GM19240 (cell line): ENCODE results near the gene ALOX12B.

ENCODE experiments used
- DNase-seq: peaks from one replicate; pipeline ENCODE4 v3.0.0; 2011; ENCODE audit warnings: low spot score; ENCODE audit not compliant: insufficient read length

ALOX12B gene

DNA sequence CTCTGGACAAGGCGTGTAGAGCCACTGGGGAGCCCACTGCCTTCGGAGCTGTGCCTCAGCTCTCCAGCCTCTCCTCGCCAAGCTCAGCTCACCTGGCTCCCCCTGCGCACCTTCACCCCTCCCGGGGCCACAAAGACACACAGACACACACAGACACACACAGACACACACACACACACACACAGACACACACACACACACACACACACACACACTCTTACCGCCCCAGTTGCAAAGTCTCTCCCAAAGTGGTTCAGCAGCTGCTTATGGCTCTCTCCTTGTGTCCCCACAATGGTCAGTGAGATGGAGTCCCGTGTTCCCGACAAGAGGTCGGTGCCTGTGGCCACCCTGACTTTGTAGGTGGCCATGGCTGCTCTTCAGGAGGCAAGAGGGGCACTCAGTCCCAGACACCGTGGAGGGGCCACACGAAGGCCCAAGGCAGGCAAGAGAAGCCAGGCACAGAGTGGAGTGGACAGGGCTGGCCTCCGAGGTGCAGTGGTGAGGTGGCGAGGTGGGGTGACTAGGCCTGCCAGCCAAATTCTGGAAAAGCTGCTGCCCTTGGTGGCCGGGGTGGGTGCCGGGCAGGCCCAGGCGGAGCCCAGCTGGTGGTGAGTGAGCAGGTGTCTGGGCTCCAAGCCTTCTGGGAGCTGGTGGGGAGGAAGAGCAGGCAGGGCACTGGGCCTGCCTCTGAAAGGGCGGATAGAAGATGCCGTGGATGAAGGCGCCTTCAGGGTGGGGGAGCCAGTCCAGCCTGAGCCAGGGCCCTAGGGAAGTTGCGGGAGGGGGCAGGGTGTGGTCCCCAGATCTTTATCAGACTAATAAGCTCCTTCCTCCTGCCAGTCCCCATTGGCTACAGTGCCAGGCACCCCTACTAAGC, at the start of gene ALOX12B:
ALOX12B (minus strand) TSS at position 642 of the 877 bp plus-strand sequence; CDS start at position 368, 274 bp downstream.
- no peak for DNase-seq

DNA sequence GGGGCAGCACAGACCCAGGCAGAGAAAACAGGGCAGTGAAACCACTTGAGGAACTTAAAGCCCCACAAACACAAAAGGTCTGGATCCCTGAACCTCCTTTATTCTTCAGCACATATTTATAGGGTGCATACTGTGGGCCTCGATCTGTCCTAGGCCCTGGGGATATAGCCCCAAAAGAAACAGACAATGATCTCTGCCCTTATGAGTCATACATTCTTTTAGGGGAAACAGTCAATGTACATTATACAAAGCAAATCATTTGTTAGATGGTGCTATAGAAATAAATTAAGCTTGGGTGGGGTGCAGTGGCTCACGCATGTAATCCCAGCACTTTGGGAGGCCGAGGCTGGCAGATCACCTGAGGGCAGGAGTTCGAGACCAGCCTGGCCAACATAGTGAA, 46.4 kb upstream of the ALOX12B start:
- DNase-seq: no peak

GRCh38 chr17:8133399-8133798, 45.9 kb upstream of the ALOX12B start:
- DNase-seq: no peak

DNA sequence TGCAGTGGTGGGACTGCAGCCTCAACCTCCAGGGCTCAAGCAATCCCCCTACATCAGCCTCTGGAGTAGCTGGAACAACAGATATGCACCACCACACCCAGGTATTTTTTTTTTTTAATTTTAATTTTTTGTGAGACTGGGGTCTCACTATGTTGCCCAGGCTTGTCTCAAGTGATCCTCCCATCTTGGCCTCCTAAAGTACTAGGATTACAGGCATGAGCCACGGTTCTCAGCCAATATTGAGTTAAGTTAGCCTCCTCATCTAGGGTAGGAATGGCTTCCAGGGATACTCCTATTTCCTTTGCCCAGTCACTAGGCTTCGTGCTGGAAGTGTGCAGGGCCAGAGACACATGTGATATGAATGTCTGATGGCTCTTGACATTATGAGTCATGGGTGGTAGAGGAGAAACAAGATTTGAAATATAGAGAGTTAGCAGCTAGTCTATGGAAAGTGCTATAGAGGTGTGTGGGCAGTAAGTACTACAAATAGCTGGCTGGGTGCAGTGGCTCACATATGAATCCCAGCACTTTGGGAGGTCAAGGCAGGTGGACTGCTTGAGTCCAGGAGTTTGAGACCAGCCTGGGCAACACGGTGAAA, 44.4 kb upstream of the ALOX12B start:
- DNase-seq: no peak

GRCh38 chr17:8128125-8128784, 40.7 kb upstream of the ALOX12B start:
- DNase-seq: no peak

- DNase-seq: no peak
Measured at GRCh38 chr17:8126491-8127066, 39.1 kb upstream of the ALOX12B start.

DNA sequence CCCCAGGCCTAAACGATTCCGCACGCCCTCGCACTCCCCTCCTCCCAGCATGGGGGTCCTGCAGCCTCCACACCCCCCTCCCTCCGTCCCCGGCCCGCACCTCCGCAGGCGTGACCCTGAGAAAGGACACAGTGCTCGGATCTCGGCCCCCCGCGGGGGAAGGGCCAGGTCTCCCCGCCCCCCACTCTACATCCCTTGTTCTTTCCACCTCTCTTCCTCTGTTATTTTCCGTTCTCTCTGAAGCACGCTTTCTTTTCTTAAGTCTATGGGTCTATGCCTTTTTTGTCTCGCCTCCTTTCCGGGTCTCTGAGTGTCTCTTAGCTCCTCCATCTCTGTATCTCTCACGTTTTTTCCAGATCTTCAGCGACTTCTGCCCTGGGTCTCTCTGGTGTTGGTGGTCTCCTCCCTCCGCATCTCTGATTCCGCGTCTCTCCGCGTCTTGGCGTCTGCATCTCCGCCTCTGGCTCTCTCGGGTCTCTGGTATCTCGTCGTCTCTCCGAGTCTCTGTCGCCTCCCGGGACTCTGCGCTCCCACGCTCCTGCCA, 38.5 kb upstream of the ALOX12B start:
- no peak for DNase-seq

- no peak for DNase-seq
Measured at GRCh38 chr17:8125154-8125946, 37.8 kb upstream of the ALOX12B start.

DNA sequence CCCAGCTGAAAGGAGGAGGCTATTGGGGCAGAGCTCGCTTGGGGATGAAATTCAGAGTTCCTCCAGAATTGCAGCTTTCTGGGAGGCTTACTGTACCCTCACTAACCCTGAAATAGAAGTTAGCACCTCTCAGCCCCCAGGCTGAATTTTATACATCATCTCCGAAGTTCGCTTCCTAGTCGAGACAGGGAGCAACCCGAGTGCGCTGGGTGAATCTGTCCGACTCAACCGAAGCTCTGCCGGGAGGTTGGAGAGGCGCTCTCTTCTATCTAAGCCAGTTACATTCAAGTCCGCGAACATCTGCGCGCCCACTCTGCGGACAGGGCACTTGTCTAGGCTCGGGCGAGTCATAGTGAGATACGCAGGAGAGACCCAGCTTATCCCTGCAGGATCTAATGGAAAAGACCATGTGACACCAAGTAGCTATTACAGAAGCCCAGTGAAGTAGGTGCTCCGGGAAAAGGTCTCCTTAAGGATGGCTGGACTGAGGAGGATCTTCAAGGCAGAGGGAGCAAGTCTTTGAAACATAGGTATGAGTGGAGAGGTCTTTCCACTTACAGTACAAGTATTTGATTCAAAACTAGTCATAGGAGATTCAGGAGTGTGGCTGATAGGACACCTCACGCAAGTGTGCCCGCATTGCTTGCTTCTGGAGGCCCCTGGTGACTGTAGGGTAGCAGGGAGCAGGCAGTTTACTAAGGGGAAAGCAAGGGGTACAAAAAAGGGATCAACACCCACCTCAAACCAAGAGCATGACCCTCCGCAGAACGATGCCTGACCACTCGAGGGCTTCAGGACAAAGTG, 37.0 kb upstream of the ALOX12B start:
- no peak for DNase-seq

DNA sequence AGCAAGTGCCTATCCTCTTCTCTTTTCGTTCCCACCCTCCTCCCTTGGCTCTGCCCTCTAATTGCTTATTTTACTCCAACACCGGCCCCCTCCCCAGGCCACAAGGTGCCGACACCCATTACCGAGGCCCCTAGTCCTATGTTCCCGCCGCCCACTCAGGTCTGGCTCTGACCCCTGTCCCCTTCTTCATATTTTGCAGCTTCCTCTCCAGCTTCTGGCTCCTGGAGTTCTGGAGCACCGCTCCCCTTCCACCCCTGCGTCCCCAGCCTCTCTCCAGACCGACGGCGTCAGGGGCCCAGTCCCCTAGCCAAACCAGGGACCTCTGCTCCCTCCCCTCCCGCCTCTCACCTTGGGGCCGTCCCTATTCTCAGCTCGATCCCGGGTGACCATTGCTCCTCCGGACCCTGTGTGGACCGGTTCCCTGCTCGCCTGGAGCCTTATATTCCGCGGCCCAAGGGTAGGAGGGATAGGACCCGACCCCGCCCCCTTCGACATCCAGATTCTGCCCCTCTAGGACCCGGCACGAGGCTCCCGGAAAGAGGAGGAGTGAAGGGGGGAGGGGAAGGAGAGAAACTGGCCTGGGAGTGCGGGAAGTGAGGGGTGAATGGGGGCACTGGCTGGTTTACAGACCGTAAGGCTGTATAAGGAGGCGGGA, 36.3 kb upstream of the ALOX12B start, which contains the start of gene HES7:
HES7 (minus strand) TSS at position 412 of the 655 bp plus-strand sequence; CDS start at position 390, 22 bp downstream.
- no peak for DNase-seq

DNA sequence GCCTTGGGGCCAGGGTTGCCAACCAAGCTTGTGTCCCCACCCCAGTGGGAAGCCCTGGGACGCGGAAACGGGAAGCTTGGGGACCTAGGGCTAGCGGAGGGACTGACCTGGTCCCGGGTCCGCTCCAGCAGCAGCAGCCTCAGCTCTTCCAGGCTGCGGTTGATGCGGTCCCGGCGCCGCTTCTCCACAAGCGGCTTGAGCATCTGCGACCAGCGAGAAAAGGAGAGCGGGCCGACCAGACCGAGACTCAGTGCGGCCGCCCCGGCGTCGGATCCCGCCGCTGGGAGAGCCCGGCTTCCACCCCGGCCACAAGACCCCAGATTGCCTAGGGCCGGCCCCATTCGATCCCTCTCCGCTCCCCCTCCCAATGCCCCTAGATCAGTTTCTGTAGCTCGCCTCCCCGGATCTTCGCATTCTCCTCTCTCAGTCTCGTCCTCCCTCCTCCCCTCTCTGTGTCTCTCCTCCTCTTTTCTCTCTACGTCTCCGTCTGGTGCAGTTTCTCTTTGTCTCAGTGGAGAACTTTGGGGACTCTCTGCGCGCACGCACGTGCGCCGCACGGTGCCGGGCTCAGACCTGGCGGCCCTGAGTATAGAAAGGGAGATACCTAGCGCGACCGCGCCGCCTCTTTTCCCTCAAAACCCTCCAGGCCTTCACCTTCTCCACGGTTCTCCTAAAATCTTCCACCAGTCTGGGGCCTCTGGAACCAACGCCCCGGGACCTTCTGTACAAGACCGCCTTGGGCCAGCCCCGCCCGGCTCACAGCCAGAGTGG, 35.6 kb upstream of the ALOX12B start:
- DNase-seq: no peak

DNA sequence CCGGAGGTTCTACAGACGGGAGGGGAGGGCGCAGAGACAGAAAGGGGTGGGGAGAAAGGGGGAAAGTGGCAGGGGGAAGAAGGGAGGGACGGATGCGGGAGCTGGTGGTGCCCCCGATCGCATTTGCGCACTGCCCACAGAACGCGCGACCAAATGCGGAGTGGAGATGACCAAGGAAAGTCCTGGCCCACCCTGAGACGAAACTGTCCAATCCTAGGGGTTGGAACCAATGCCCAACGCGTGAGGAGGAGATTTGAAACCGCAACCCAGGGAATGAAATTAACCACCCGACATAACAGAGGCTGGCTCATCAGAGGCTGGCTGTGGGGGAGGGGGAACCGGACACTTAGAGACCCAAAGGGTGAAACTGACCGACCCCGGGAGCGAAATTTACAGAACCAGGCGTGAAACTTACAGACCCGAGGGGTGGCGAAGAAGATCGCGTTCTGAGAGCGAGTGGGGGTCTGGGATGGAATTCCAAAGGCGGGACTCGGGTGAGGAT, 35.0 kb upstream of the ALOX12B start:
- DNase-seq: no peak

GRCh38 chr17:8121681-8122421, 34.3 kb upstream of the ALOX12B start:
- DNase-seq: no peak

- no peak for DNase-seq
Measured at GRCh38 chr17:8121407-8121680, 33.8 kb upstream of the ALOX12B start.

GRCh38 chr17:8120520-8121406, 33.2 kb upstream of the ALOX12B start:
- DNase-seq: no peak

GRCh38 chr17:8119581-8120519, 32.3 kb upstream of the ALOX12B start:
- DNase-seq: no peak
